Mammary epithelial cell (primary cell): ENCODE measurements around the gene RPL5.

Experiments
- CTCF ChIP-seq, 2 donors: IDR thresholded peaks in 1 of 2; conservative IDR thresholded peaks in 1 of 2; 2 replicates each; pipeline ENCODE4 v1.5.1; 2011 to 2012; ENCODE audit warnings: inconsistent platforms in 2 of 2, low read length in 2 of 2, mild to moderate bottlenecking in 2 of 2, control low read depth in 1 of 2, low read depth in 1 of 2; ENCODE audit not compliant: insufficient read depth in 1 of 2; ENCODE audit errors: extremely low read depth in 1 of 2
- EZH2 ChIP-seq: IDR thresholded peaks from 2 replicates; pipeline ENCODE4 v1.6.1; 2012; ENCODE audit warnings: low read length, inconsistent platforms, borderline replicate concordance

- TF ChIP-seq CTCF (conservative IDR thresholded peaks at IDR 0.05 in 1 of 2, IDR thresholded peaks at IDR 0.05 in 1 of 2; ENCODE audit: extremely low read depth in 1 of 2, insufficient read depth in 1 of 2, low read depth in 1 of 2, low read length in 2 of 2): no peak
- no peak for TF ChIP-seq EZH2
These were observed 27.1 kb upstream of the RPL5 start for GRCh38 chr1:92804721-92805201.
